Measurements from ENCODE around the gene TMPRSS3.

The TMPRSS3 gene

DNA sequence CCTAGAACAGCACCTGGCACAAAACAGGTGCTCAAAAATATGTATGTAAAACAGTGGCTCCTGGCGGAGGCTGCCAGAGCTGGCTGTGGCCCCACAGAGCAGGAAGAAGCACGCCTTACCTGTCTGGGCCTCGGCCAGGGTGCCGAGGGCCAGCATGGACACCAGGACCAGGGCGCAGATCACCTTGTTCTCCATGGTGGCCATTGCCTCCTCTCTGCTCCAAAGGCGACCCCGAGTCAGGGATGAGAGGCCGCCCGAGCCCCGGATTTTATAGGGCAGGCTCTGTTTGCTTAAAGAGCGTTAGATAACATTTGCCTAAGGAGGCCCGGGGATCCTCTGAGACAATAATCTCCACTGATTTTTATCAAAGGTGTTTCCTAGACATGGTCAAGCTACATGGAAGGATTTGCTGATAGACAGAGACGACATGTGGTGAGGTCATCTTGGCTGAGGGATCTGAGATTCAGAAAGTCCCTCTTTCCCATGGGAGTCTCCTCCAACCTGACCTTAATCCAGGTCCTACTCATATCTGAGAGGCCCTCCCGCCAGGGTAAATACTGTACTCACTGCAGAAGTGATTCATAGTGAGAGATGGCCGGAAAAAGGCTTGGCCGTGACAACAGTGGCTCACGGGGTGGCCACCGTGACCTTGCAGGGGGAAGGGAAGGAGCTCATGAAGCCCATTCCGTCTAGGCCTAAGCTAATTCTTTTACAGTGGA, 29.4 kb downstream of the TMPRSS3 start, which contains the start of gene TFF1:
Gene TFF1 (minus strand): TSS at position 244 of the 719 bp plus-strand sequence. CDS start 40 bp downstream, at position 204.
- H3K4me3 ChIP-seq (ENCODE audit: low read length), result no peak within 1 kb of the TSS
- H3K9me3 ChIP-seq (ENCODE audit: low read length), result no peaks in the 10 kb centered on the region
- H3K4me1 ChIP-seq (ENCODE audit: insufficient read depth, low read length), result no peaks in the 10 kb centered on the region
- no peaks in the 10 kb centered on the region for H3K36me3 ChIP-seq (ENCODE audit: insufficient read depth, low read length)
- H2AFZ ChIP-seq (ENCODE audit: low read depth, low read length), result no peak within 1 kb of the TSS
- no peaks in the 10 kb centered on the region for H3K27me3 ChIP-seq (ENCODE audit: insufficient read depth, low read length)

- Histone ChIP-seq H3K4me1 (ENCODE audit: insufficient read depth, low read length) (no peaks in the 10 kb centered on the region), H2AFZ (ENCODE audit: low read depth, low read length) (no peak overlapping the region), H3K36me3 (ENCODE audit: insufficient read depth, low read length) (no peaks in the 10 kb centered on the region), H3K4me3 (ENCODE audit: low read length) (no peak overlapping the region), H3K27me3 (ENCODE audit: insufficient read depth, low read length) (no peaks in the 10 kb centered on the region), H3K9me3 (ENCODE audit: low read length) (no peaks in the 10 kb centered on the region)
Measured at GRCh38 chr21:42365770-42366169, 30.1 kb downstream of the TMPRSS3 start.

DNA sequence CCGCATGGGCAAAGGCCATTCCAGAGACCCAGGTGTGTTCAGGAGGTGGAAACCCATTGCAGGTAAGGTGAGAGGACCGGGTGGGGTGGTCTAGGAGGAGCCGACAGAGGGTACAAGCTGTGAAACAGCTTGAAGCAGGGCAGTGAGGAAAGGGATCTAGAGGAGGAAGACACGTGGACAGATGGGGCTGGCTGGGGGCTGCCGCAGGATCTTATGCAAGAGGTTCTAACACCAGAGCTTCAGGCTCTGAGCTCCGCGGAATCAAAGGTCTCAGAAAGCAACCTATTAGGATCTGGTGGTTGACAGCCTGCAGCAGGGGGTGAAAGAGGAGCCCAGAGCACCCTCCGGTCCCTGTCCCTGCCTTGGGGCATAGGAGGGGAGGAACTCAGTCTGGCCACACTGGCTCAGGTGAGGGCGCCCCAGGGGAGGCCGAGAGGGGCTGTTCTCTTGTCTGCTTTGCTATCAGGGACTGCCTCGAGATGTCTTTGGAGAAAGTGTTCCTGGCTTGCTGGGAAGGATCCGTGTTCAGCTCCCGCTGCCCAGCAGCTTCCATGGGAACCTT, 31.5 kb downstream of the TMPRSS3 start:
- H3K36me3 ChIP-seq (ENCODE audit: insufficient read depth, low read length), result no peaks in the 10 kb centered on the region
- no peaks in the 10 kb centered on the region for H3K27me3 ChIP-seq (ENCODE audit: insufficient read depth, low read length)
- no peaks in the 10 kb centered on the region for H3K4me1 ChIP-seq (ENCODE audit: insufficient read depth, low read length)
- H3K9me3 ChIP-seq (ENCODE audit: low read length), result no peaks in the 10 kb centered on the region
- H2AFZ ChIP-seq (ENCODE audit: low read depth, low read length), result no peak overlapping the region
- no peak overlapping the region for H3K4me3 ChIP-seq (ENCODE audit: low read length)

DNA sequence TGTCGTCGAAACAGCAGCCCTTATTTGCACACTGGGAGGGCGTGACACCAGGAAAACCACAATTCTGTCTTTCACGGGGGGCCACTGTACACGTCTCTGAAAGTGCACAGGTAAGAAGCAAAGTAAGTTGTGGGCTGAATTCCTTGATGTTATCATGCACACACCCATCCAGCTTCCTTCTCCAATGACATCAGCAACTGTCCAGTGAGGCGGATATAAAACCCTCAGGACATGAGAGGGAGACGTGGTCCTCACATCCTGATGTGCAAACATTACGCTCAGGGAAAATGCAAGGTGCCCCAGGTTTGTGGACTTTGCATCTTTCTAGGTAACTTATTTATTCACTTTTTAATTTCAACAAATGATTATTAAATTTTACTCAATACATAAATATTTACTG, 32.5 kb downstream of the TMPRSS3 start:
- Histone ChIP-seq H2AFZ (ENCODE audit: low read depth, low read length) (no peak overlapping the region), H3K4me1 (ENCODE audit: insufficient read depth, low read length) (no peaks in the 10 kb centered on the region), H3K36me3 (ENCODE audit: insufficient read depth, low read length) (no peaks in the 10 kb centered on the region), H3K27me3 (ENCODE audit: insufficient read depth, low read length) (no peaks in the 10 kb centered on the region), H3K9me3 (ENCODE audit: low read length) (no peaks in the 10 kb centered on the region), H3K4me3 (ENCODE audit: low read length) (no peak overlapping the region)

- H3K36me3 ChIP-seq (ENCODE audit: insufficient read depth, low read length), result no peaks in the 10 kb centered on the region
- H3K9me3 ChIP-seq (ENCODE audit: low read length), result no peaks in the 10 kb centered on the region
- no peaks in the 10 kb centered on the region for H3K4me1 ChIP-seq (ENCODE audit: insufficient read depth, low read length)
- no peak overlapping the region for H2AFZ ChIP-seq (ENCODE audit: low read depth, low read length)
- H3K4me3 ChIP-seq (ENCODE audit: low read length), result no peak overlapping the region
- H3K27me3 ChIP-seq (ENCODE audit: insufficient read depth, low read length), result no peaks in the 10 kb centered on the region
Measured at GRCh38 chr21:42362700-42363099, 33.2 kb downstream of the TMPRSS3 start.

DNA sequence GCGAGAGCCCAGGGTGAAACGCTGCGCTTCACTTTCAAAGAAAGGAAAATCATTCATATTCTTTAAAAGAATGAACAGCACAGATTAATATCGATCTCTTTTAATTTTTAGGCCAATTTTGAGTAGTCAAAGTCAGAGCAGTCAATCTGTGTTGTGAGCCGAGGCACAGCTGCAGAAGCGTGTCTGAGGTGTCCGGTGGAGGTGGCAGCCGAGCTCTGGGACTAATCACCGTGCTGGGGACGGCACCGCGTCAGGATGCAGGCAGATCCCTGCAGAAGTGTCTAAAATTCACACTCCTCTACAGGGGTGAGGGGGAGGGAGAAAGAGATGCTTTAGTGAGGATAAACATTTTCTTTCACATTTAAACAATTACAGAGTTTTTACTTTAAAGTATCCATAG, 33.7 kb downstream of the TMPRSS3 start:
- no peaks in the 10 kb centered on the region for H3K36me3 ChIP-seq (ENCODE audit: insufficient read depth, low read length)
- no peaks in the 10 kb centered on the region for H3K4me1 ChIP-seq (ENCODE audit: insufficient read depth, low read length)

GRCh38 chr21:42361286-42361685, 34.6 kb downstream of the TMPRSS3 start:
- no peak overlapping the region for H3K4me3 ChIP-seq (ENCODE audit: low read length)
- H3K27me3 ChIP-seq (ENCODE audit: insufficient read depth, low read length), result no peaks in the 10 kb centered on the region
- no peaks in the 10 kb centered on the region for H3K4me1 ChIP-seq (ENCODE audit: insufficient read depth, low read length)
- no peaks in the 10 kb centered on the region for H3K36me3 ChIP-seq (ENCODE audit: insufficient read depth, low read length)
- no peak overlapping the region for H2AFZ ChIP-seq (ENCODE audit: low read depth, low read length)
- no peaks in the 10 kb centered on the region for H3K9me3 ChIP-seq (ENCODE audit: low read length)

More for the DNA sequence above, 33.7 kb downstream of the TMPRSS3 start:
- Histone ChIP-seq H2AFZ (ENCODE audit: low read depth, low read length) (no peak overlapping the region), H3K4me3 (ENCODE audit: low read length) (no peak overlapping the region), H3K27me3 (ENCODE audit: insufficient read depth, low read length) (no peaks in the 10 kb centered on the region), H3K9me3 (ENCODE audit: low read length) (no peaks in the 10 kb centered on the region)

- no peaks in the 10 kb centered on the region for H3K9me3 ChIP-seq (ENCODE audit: low read length)
- no peaks in the 10 kb centered on the region for H3K27me3 ChIP-seq (ENCODE audit: insufficient read depth, low read length)
- H3K4me1 ChIP-seq (ENCODE audit: insufficient read depth, low read length), result no peaks in the 10 kb centered on the region
- no peak overlapping the region for H2AFZ ChIP-seq (ENCODE audit: low read depth, low read length)
- no peak overlapping the region for H3K4me3 ChIP-seq (ENCODE audit: low read length)
- no peaks in the 10 kb centered on the region for H3K36me3 ChIP-seq (ENCODE audit: insufficient read depth, low read length)
Measured at GRCh38 chr21:42360317-42360716, 35.5 kb downstream of the TMPRSS3 start.

DNA sequence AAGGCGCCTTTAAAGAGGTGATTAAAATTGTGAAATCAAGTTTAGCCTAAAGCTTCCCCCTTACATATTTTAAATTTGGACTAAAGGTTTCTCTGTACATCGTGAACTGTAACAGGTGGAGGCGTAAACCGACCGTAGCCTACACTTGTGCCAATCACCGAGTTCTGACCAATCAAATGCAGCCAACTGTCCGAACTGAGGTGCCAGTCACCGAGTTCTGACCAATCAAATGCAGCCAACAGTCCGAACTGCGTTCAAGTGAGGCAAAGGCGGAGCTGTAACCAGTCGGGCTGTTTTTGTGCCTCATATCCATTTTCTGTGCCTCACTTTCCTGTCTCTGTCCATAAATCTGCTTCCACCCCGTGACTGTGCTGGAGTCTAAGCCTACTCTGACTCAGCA, 36.9 kb downstream of the TMPRSS3 start:
- no peak overlapping the region for H2AFZ ChIP-seq (ENCODE audit: low read depth, low read length)

GRCh38 chr21:42358261-42358660, 37.6 kb downstream of the TMPRSS3 start:
- H2AFZ ChIP-seq (ENCODE audit: low read depth, low read length), result no peak overlapping the region
- H3K27me3 ChIP-seq (ENCODE audit: insufficient read depth, low read length), result no peaks in the 10 kb centered on the region
- no peak overlapping the region for H3K4me3 ChIP-seq (ENCODE audit: low read length)
- H3K4me1 ChIP-seq (ENCODE audit: insufficient read depth, low read length), result no peaks in the 10 kb centered on the region
- no peaks in the 10 kb centered on the region for H3K36me3 ChIP-seq (ENCODE audit: insufficient read depth, low read length)
- H3K9me3 ChIP-seq (ENCODE audit: low read length), result no peaks in the 10 kb centered on the region

More for the DNA sequence above, 36.9 kb downstream of the TMPRSS3 start:
- no peak overlapping the region for H3K4me3 ChIP-seq (ENCODE audit: low read length)
- H3K4me1 ChIP-seq (ENCODE audit: insufficient read depth, low read length), result no peaks in the 10 kb centered on the region
- H3K9me3 ChIP-seq (ENCODE audit: low read length), result no peaks in the 10 kb centered on the region
- H3K27me3 ChIP-seq (ENCODE audit: insufficient read depth, low read length), result no peaks in the 10 kb centered on the region
- H3K36me3 ChIP-seq (ENCODE audit: insufficient read depth, low read length), result no peaks in the 10 kb centered on the region

DNA sequence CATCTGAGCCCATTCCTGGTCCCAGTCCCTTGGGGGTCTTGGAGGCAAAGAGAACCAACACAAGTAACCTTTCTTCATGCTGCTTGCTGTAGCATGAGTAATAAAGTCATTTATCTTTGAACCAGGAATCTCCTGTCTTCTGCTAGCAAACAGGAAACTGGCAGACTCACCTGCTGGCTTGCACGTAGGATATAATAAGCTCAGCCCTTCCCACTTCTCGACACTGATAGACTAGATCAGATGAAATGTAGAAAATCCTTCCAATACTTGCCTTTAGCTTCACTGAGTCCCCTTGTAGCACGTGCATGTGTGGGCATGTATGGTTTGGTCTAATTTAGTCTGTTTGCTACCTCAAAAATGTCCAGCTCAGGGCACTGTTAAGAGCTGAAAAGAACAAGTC, 38.5 kb downstream of the TMPRSS3 start:
- Histone ChIP-seq H3K4me3 (ENCODE audit: low read length) (no peak overlapping the region), H3K9me3 (ENCODE audit: low read length) (no peaks in the 10 kb centered on the region), H3K36me3 (ENCODE audit: insufficient read depth, low read length) (no peaks in the 10 kb centered on the region), H3K4me1 (ENCODE audit: insufficient read depth, low read length) (no peaks in the 10 kb centered on the region), H3K27me3 (ENCODE audit: insufficient read depth, low read length) (no peaks in the 10 kb centered on the region), H2AFZ (ENCODE audit: low read depth, low read length) (no peak overlapping the region)

DNA sequence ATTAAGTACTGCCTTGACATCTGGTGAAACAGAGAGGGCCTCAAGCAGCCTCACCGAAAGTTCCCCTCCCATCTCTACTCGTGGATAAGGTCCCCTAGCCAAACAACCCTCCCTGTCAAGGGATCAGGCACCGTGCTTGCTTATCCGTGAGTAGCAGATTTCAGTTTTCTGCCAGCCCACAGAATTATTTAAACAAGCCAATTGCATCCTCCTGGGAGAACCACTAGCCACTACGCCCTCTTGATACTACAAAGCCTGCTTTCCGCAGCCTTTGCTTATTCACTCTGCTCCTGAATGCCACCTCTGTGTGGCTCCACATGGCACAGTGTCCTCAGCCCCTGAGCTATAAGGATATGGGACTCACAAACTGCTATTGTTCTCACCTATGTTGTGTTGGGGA, 39.2 kb downstream of the TMPRSS3 start:
- no peaks in the 10 kb centered on the region for H3K4me1 ChIP-seq (ENCODE audit: insufficient read depth, low read length)
- H3K4me3 ChIP-seq (ENCODE audit: low read length), result no peak overlapping the region
- H2AFZ ChIP-seq (ENCODE audit: low read depth, low read length), result no peak overlapping the region
- H3K9me3 ChIP-seq (ENCODE audit: low read length), result no peaks in the 10 kb centered on the region
- H3K27me3 ChIP-seq (ENCODE audit: insufficient read depth, low read length), result no peaks in the 10 kb centered on the region
- no peaks in the 10 kb centered on the region for H3K36me3 ChIP-seq (ENCODE audit: insufficient read depth, low read length)

- no peaks in the 10 kb centered on the region for H3K4me1 ChIP-seq (ENCODE audit: insufficient read depth, low read length)
- no peak overlapping the region for H3K4me3 ChIP-seq (ENCODE audit: low read length)
- no peaks in the 10 kb centered on the region for H3K36me3 ChIP-seq (ENCODE audit: insufficient read depth, low read length)
- no peak overlapping the region for H2AFZ ChIP-seq (ENCODE audit: low read depth, low read length)
- no peaks in the 10 kb centered on the region for H3K9me3 ChIP-seq (ENCODE audit: low read length)
- no peaks in the 10 kb centered on the region for H3K27me3 ChIP-seq (ENCODE audit: insufficient read depth, low read length)
Measured at GRCh38 chr21:42356046-42356445, 39.8 kb downstream of the TMPRSS3 start.

DNA sequence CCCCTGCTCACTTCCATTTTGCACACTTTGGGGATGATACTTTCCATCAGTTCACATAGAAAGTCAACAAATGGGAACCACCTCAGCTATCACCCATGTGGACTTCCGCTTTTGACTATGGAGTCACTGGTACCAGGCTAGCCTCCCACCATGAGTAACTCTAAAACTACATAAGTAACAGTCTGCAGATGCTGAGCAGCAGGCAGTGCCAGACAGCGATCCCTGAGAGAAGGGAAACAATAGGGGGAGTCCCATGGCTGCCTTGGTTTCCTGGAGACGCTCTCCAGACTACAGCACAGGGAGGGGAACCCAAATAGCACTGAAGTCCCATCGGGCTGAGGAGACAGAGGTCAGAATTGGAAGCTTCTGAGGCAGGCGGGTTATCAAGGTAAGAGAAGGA, 42.2 kb downstream of the TMPRSS3 start:
- Histone ChIP-seq H3K4me3 (ENCODE audit: low read length) (no peak overlapping the region), H3K27me3 (ENCODE audit: insufficient read depth, low read length) (no peaks in the 10 kb centered on the region)

More for the DNA sequence above, 42.2 kb downstream of the TMPRSS3 start:
- no peak overlapping the region for H2AFZ ChIP-seq (ENCODE audit: low read depth, low read length)
- no peaks in the 10 kb centered on the region for H3K4me1 ChIP-seq (ENCODE audit: insufficient read depth, low read length)
- H3K36me3 ChIP-seq (ENCODE audit: insufficient read depth, low read length), result no peaks in the 10 kb centered on the region
- no peaks in the 10 kb centered on the region for H3K9me3 ChIP-seq (ENCODE audit: low read length)
